ENCODE data around the gene LIN37. TPM values are rescaled to one million over a fixed set of nuclear protein-coding genes. Genes with fewer than 3 reads are reported as not detected.

LIN37 gene
- total and polyA plus RNA-seq, 2 of the 13 experiments (the other 11 are each of a cell fraction or from before 2014, with no cell fraction given), result 6.3 to 8.7 TPM

DNA sequence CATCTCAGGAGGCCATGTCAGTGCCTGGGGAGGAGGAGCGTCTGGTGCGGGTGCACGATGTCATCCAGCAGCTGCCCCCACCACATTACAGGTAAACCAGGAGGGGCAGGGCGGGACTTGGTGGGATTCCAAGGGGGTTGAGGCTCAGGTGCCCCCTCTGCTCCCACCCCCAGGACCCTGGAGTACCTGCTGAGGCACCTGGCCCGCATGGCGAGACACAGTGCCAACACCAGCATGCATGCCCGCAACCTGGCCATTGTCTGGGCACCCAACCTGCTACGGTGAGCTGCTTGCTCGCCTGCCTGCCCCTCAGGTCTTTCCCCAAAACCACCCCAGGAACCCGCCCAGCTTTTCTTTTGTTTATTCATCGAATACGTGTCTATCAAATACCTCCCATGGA lies 34.2 kb downstream of the LIN37 start:
- CTCF ChIA-PET (ENCODE audit: low intra/inter-chr PET ratio, low total read pairs), result no interaction called here
- POLR2A ChIA-PET, result no interaction called here
- ATAC-seq (no peak), FAIRE-seq (no peak), DNase-seq (ENCODE audit: low spot score) (no peak)
- intact Hi-C loops (cut with micrococcal nuclease; ENCODE audit: unreplicated experiment), result no loop called here
- Histone ChIP-seq H3K9me3 (ENCODE audit: low read length) (no peaks in the 10 kb centered on the region), H2AFZ (ENCODE audit: low read length) (no peak overlapping the region), H3K4me3 (replicated peaks in 1 of 3; ENCODE audit: insufficient read depth in 1 of 3, low read depth in 2 of 3, low read length in 3 of 3) (no peak overlapping the region), H3K27ac (ENCODE audit: extremely low read length, insufficient read depth, low read length) (no peak overlapping the region), H3K36me3 (replicated peaks in 1 of 2; ENCODE audit: control insufficient read depth in 1 of 2, insufficient read depth in 2 of 2, low read length in 2 of 2) (peaks cover 0 to 2% of the 10 kb centered on the region in 2 experiments; a peak in 2 of 5 replicates), H3K79me2 (ENCODE audit: insufficient read depth, low read length) (no peaks in the 10 kb centered on the region), H3K4me2 (ENCODE audit: low read depth, low read length) (no peak overlapping the region), H3K27me3 (ENCODE audit: control insufficient read depth in 1 of 2, insufficient read depth in 2 of 2, low read length in 2 of 2) (no peaks in the 10 kb centered on the region), H3K4me1 (ENCODE audit: insufficient read depth, low read length) (peaks cover 36% of the 10 kb centered on the region), H3K9ac (ENCODE audit: insufficient read depth, low read depth, low read length) (no peak overlapping the region), H4K20me1 (ENCODE audit: insufficient read depth, low read length) (no peaks in the 10 kb centered on the region)
- WGBS (ENCODE audit: low lambda C conversion rate), result 96% methylated on average over 10 of the region's 12 CpGs
- BruUV-seq (replicated peaks), result no TSS peak
- TF ChIP-seq, protein P1, sequence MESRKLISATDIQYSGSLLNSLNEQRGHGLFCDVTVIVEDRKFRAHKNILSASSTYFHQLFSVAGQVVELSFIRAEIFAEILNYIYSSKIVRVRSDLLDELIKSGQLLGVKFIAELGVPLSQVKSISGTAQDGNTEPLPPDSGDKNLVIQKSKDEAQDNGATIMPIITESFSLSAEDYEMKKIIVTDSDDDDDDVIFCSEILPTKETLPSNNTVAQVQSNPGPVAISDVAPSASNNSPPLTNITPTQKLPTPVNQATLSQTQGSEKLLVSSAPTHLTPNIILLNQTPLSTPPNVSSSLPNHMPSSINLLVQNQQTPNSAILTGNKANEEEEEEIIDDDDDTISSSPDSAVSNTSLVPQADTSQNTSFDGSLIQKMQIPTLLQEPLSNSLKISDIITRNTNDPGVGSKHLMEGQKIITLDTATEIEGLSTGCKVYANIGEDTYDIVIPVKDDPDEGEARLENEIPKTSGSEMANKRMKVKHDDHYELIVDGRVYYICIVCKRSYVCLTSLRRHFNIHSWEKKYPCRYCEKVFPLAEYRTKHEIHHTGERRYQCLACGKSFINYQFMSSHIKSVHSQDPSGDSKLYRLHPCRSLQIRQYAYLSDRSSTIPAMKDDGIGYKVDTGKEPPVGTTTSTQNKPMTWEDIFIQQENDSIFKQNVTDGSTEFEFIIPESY (CRISPR knock-in tag; IDR thresholded peaks at IDR 0.05), result no peak
- TF ChIP-seq, protein P2, sequence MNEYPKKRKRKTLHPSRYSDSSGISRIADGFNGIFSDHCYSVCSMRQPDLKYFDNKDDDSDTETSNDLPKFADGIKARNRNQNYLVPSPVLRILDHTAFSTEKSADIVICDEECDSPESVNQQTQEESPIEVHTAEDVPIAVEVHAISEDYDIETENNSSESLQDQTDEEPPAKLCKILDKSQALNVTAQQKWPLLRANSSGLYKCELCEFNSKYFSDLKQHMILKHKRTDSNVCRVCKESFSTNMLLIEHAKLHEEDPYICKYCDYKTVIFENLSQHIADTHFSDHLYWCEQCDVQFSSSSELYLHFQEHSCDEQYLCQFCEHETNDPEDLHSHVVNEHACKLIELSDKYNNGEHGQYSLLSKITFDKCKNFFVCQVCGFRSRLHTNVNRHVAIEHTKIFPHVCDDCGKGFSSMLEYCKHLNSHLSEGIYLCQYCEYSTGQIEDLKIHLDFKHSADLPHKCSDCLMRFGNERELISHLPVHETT (CRISPR knock-in tag; conservative IDR thresholded peaks at IDR 0.05), result no peak
- TF ChIP-seq ZNF350 (CRISPR knock-in tag; IDR thresholded peaks at IDR 0.05; ENCODE audit: borderline replicate concordance, low read depth) (no peak), PPARG (CRISPR knock-in tag; conservative IDR thresholded peaks at IDR 0.05) (no peak), SALL1 (CRISPR knock-in tag; IDR thresholded peaks at IDR 0.05) (no peak)
- in situ Hi-C loops (cut with HindIII; ENCODE audit: extremely low pct_ligation_motif_present, low pct_unique_long_range_greater_than_20kb), result no loop called here
